PFSK-1 (cell line): ENCODE results near the gene U2AF2.

Experiments used
- FOXP2 ChIP-seq: optimal IDR thresholded peaks from 2 replicates; pipeline ENCODE3; 2011; ENCODE audit warnings: borderline replicate concordance, control low read depth, inconsistent platforms; ENCODE audit not compliant: insufficient read depth; ENCODE audit errors: extremely low read length, extremely low read depth
- POLR2AphosphoS5 ChIP-seq: IDR thresholded peaks from 2 replicates; pipeline ENCODE4 v1.6.1; 2012; ENCODE audit warnings: low read depth, mild to moderate bottlenecking, control low read depth, low read length, moderate library complexity
- SIN3A ChIP-seq: IDR thresholded peaks from 2 replicates; pipeline ENCODE4 v1.6.1; 2012; ENCODE audit warnings: mild to moderate bottlenecking, low read length, moderate library complexity, borderline replicate concordance; ENCODE audit not compliant: insufficient read depth
- TAF1 ChIP-seq: IDR thresholded peaks from 2 replicates; pipeline ENCODE4 v1.6.1; 2012; ENCODE audit warnings: low read length, control low read depth, borderline replicate concordance; ENCODE audit not compliant: insufficient read depth
- TF ChIP-seq, protein P1 (sequence below), 2 experiments: IDR thresholded peaks; 2 replicates each; pipeline versions ENCODE4 v1.6.1 to v1.8.0; 2011 to 2012; ENCODE audit warnings: low read depth in 2 of 2, low read length in 2 of 2, control low read depth in 1 of 2, inconsistent platforms in 1 of 2, mild to moderate bottlenecking in 1 of 2, moderate library complexity in 1 of 2; ENCODE audit not compliant: insufficient read depth in 1 of 2

U2AF2 gene

GRCh38 chr19:55650126-55650557 lies 4.7 kb upstream of the U2AF2 start:
- TF ChIP-seq SIN3A (no peak), POLR2AphosphoS5 (no peak), TAF1 (no peak)

- TF ChIP-seq TAF1 (no peak), SIN3A (no peak), FOXP2 (no peak), POLR2AphosphoS5 (no peak)
- TF ChIP-seq, protein P1, sequence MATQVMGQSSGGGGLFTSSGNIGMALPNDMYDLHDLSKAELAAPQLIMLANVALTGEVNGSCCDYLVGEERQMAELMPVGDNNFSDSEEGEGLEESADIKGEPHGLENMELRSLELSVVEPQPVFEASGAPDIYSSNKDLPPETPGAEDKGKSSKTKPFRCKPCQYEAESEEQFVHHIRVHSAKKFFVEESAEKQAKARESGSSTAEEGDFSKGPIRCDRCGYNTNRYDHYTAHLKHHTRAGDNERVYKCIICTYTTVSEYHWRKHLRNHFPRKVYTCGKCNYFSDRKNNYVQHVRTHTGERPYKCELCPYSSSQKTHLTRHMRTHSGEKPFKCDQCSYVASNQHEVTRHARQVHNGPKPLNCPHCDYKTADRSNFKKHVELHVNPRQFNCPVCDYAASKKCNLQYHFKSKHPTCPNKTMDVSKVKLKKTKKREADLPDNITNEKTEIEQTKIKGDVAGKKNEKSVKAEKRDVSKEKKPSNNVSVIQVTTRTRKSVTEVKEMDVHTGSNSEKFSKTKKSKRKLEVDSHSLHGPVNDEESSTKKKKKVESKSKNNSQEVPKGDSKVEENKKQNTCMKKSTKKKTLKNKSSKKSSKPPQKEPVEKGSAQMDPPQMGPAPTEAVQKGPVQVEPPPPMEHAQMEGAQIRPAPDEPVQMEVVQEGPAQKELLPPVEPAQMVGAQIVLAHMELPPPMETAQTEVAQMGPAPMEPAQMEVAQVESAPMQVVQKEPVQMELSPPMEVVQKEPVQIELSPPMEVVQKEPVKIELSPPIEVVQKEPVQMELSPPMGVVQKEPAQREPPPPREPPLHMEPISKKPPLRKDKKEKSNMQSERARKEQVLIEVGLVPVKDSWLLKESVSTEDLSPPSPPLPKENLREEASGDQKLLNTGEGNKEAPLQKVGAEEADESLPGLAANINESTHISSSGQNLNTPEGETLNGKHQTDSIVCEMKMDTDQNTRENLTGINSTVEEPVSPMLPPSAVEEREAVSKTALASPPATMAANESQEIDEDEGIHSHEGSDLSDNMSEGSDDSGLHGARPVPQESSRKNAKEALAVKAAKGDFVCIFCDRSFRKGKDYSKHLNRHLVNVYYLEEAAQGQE (IDR thresholded peaks at IDR 0.05; ENCODE audit: insufficient read depth in 1 of 2, low read depth in 2 of 2, low read length in 2 of 2), result no peak
Observed at GRCh38 chr19:55650602-55651230, 4.1 kb upstream of the U2AF2 start.

- no peak for TF ChIP-seq FOXP2
- no peak for TF ChIP-seq TAF1
- no peak for TF ChIP-seq POLR2AphosphoS5
- TF ChIP-seq, protein P1 (IDR thresholded peaks at IDR 0.05; ENCODE audit: insufficient read depth in 1 of 2, low read depth in 2 of 2, low read length in 2 of 2), result no peak
- TF ChIP-seq SIN3A, result no peak
Observed at GRCh38 chr19:55651236-55651635, 3.6 kb upstream of the U2AF2 start.

GRCh38 chr19:55652311-55653128 lies 2.3 kb upstream of the U2AF2 start:
- TF ChIP-seq POLR2AphosphoS5 (no peak), TAF1 (no peak), SIN3A (no peak), FOXP2 (no peak)
- TF ChIP-seq, protein P1 (IDR thresholded peaks at IDR 0.05; ENCODE audit: insufficient read depth in 1 of 2, low read depth in 2 of 2, low read length in 2 of 2), result no peak

- no peak; the same call in 1 of the 2 replicates for TF ChIP-seq TAF1
- peak; percentile 60 for TF ChIP-seq FOXP2
- TF ChIP-seq SIN3A, result peak; percentile 89; the same call in 1 of the 2 replicates
- TF ChIP-seq, protein P1 (IDR thresholded peaks at IDR 0.05; ENCODE audit: insufficient read depth in 1 of 2, low read depth in 2 of 2, low read length in 2 of 2), result no peak
- TF ChIP-seq POLR2AphosphoS5, result peak; percentile 70; the same call in 1 of the 2 replicates
Observed at GRCh38 chr19:55653651-55654322, 1.0 kb upstream of the U2AF2 start.
